ENCODE results near the gene HUS1.

DNA sequence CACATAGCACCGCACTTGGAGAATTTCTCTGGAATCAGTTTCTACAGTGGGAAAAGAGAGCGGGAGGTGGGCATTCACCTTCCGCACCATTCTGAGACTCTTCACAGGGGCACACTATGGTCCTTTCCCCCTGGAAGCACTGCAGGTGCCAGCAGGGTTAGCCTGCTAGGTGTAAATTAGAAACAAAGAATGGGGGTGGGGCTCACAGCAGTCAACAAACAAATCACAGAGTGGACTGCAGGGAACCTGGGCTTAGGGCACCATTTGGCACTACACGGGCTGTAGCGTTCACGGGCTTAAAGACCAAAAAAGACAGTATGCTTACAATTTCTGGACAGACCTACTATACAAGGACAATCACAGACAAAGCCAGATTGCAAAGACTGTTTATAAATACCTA is 23.2 kb downstream of the HUS1 start:
- TF ChIP-seq, protein P1, sequence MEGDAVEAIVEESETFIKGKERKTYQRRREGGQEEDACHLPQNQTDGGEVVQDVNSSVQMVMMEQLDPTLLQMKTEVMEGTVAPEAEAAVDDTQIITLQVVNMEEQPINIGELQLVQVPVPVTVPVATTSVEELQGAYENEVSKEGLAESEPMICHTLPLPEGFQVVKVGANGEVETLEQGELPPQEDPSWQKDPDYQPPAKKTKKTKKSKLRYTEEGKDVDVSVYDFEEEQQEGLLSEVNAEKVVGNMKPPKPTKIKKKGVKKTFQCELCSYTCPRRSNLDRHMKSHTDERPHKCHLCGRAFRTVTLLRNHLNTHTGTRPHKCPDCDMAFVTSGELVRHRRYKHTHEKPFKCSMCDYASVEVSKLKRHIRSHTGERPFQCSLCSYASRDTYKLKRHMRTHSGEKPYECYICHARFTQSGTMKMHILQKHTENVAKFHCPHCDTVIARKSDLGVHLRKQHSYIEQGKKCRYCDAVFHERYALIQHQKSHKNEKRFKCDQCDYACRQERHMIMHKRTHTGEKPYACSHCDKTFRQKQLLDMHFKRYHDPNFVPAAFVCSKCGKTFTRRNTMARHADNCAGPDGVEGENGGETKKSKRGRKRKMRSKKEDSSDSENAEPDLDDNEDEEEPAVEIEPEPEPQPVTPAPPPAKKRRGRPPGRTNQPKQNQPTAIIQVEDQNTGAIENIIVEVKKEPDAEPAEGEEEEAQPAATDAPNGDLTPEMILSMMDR (IDR thresholded peaks at IDR 0.05; ENCODE audit: insufficient read depth, low read depth, low read length): no peak
- no peak for TF ChIP-seq EZH2 (IDR thresholded peaks at IDR 0.05; ENCODE audit: insufficient read depth, low read length)

Measured in astrocyte (in vitro differentiated cells and primary cell).